Neural progenitor cell (in vitro differentiated cells): ENCODE data around the gene OR13J1. TPM values are rescaled to one million over a fixed set of nuclear protein-coding genes. Genes with fewer than 3 reads are reported as not detected.

ENCODE experiments used
- DNase-seq: peaks from one replicate; pipeline ENCODE4 v3.0.0-alpha.2; 2016; ENCODE audit warnings: low spot score
- H2AFZ ChIP-seq: fragments of 200-600 bp; sonication (generic); replicated peaks from 2 replicates; pipeline ENCODE4 v1.6.1; 2016; ENCODE audit warnings: antibody characterized with exemption
- H3F3A ChIP-seq: fragments of 200-600 bp; sonication (generic); 2 replicates; pipeline ENCODE4 v1.6.1; 2016; ENCODE audit warnings: antibody characterized with exemption, low read depth
- H3K27ac ChIP-seq: fragments of 200-600 bp; sonication (generic); 2 replicates; pipeline ENCODE4 v1.5.1; 2016; ENCODE audit warnings: mild to moderate bottlenecking
- H3K27me3 ChIP-seq: fragments of 200-600 bp; sonication (generic); 2 replicates; pipeline ENCODE4 v1.6.1; 2016; ENCODE audit warnings: mild to moderate bottlenecking, moderate library complexity
- H3K36me3 ChIP-seq: fragments of 200-600 bp; sonication (generic); 2 replicates; pipeline ENCODE4 v1.5.1; 2016
- H3K4me1 ChIP-seq: fragments of 200-600 bp; sonication (generic); 2 replicates; pipeline ENCODE4 v1.6.1; 2016; ENCODE audit warnings: mixed run types
- H3K4me2 ChIP-seq: fragments of 200-600 bp; sonication (generic); 2 replicates; pipeline ENCODE4 v1.6.1; 2016
- H3K4me3 ChIP-seq: fragments of 200-600 bp; sonication (generic); 2 replicates; pipeline ENCODE4 v1.5.1; 2016
- H3K79me2 ChIP-seq: fragments of 200-600 bp; sonication (generic); 2 replicates; pipeline ENCODE4 v1.6.1; 2016; ENCODE audit warnings: low read depth
- H3K9ac ChIP-seq: fragments of 200-600 bp; sonication (generic); 2 replicates; pipeline ENCODE4 v1.6.1; 2016
- H3K9me3 ChIP-seq: fragments of 200-600 bp; sonication (generic); 2 replicates; pipeline ENCODE4 v1.5.1; 2016; ENCODE audit warnings: low read depth
- H4K20me1 ChIP-seq: fragments of 200-600 bp; sonication (generic); 2 replicates; pipeline ENCODE4 v1.6.1; 2016; ENCODE audit warnings: low read depth
- H3K27ac Mint-ChIP-seq: 3 replicates; pipeline ENCODE4 v1.8.0; 2021; ENCODE audit warnings: mixed read lengths
- H3K27me3 Mint-ChIP-seq: 2 replicates; pipeline ENCODE4 v1.8.0; 2022; ENCODE audit warnings: low read depth, mild to moderate bottlenecking, inconsistent platforms, moderate library complexity, mixed read lengths; ENCODE audit not compliant: insufficient read depth
- H3K36me3 Mint-ChIP-seq: 3 replicates; pipeline ENCODE4 v1.8.0; 2021; ENCODE audit warnings: mixed read lengths
- H3K4me1 Mint-ChIP-seq: 3 replicates; pipeline ENCODE4 v1.8.0; 2021; ENCODE audit warnings: mixed read lengths
- H3K4me3 Mint-ChIP-seq: 3 replicates; pipeline ENCODE4 v1.8.0; 2021; ENCODE audit warnings: mild to moderate bottlenecking, moderate library complexity, mixed read lengths
- H3K9me3 Mint-ChIP-seq: 3 replicates; pipeline ENCODE4 v1.8.0; 2020; ENCODE audit warnings: mixed read lengths
- CTCF ChIP-seq: fragments of 200-600 bp; sonication (generic); IDR thresholded peaks from 2 replicates; pipeline ENCODE4 v1.5.1; 2017; ENCODE audit warnings: antibody characterized with exemption, mild to moderate bottlenecking
- EZH2 ChIP-seq: fragments of 200-600 bp; sonication (generic); IDR thresholded peaks from 2 replicates; pipeline ENCODE4 v1.6.1; 2017; ENCODE audit warnings: antibody characterized with exemption, mild to moderate bottlenecking, moderate library complexity
- EZH2phosphoT487 ChIP-seq: fragments of 200-600 bp; sonication (generic); IDR thresholded peaks from 2 replicates; pipeline ENCODE4 v1.6.1; 2017; ENCODE audit warnings: antibody characterized with exemption
- total RNA-seq: library from RNA; depleted of rRNA; stranded (reverse); fragments of >200 nt; gene quantifications from 2 replicates; pipeline ENCODE4 v1.2.3, GENCODE V29; 2015; ENCODE audit warnings: low replicate concordance

OR13J1 gene
- total RNA-seq, 1 donor from 2014 or later: not detected

- Histone ChIP-seq H3F3A (no peaks in the 10 kb centered on the region), H3K9me3 (no peaks in the 10 kb centered on the region), H3K27ac (no peak overlapping the region), H3K4me2 (no peak overlapping the region), H3K4me1 (no peaks in the 10 kb centered on the region), H3K36me3 (no peaks in the 10 kb centered on the region), H3K4me3 (no peak overlapping the region), H4K20me1 (no peaks in the 10 kb centered on the region), H2AFZ (no peak overlapping the region), H3K27me3 (peaks cover 4% of the 10 kb centered on the region), H3K79me2 (no peaks in the 10 kb centered on the region), H3K9ac (no peak overlapping the region)
- H3K4me1 Mint-ChIP-seq: no peaks in the 10 kb centered on the region
- no peak overlapping the region for H3K27ac Mint-ChIP-seq
- peaks cover 13% of the 10 kb centered on the region for H3K27me3 Mint-ChIP-seq
- no peaks in the 10 kb centered on the region for H3K9me3 Mint-ChIP-seq
- DNase-seq: no peak
- H3K4me3 Mint-ChIP-seq: no peak overlapping the region
- peaks cover 2% of the 10 kb centered on the region for H3K36me3 Mint-ChIP-seq
- TF ChIP-seq EZH2phosphoT487 (no peak), EZH2 (no peak), CTCF (no peak)
These were observed 10.2 kb downstream of the OR13J1 start for GRCh38 chr9:35859990-35860339.

GRCh38 chr9:35859310-35859989 lies 10.8 kb downstream of the OR13J1 start:
- H3K27me3 Mint-ChIP-seq: peaks cover 13% of the 10 kb centered on the region
- no peak overlapping the region for H3K4me2 ChIP-seq
- no peaks in the 10 kb centered on the region for H3K4me1 Mint-ChIP-seq
- no peak overlapping the region for H3K27ac ChIP-seq
- no peak overlapping the region for H3K4me3 Mint-ChIP-seq
- H4K20me1 ChIP-seq: no peaks in the 10 kb centered on the region
- TF ChIP-seq EZH2phosphoT487 (no peak), EZH2 (no peak), CTCF (no peak)
- H3K36me3 Mint-ChIP-seq: peaks cover 2% of the 10 kb centered on the region
- no peak overlapping the region for H3K9ac ChIP-seq
- peaks cover 4% of the 10 kb centered on the region for H3K27me3 ChIP-seq
- DNase-seq: no peak
- H3K4me1 ChIP-seq: no peaks in the 10 kb centered on the region
- H3K4me3 ChIP-seq: no peak overlapping the region
- H3K36me3 ChIP-seq: no peaks in the 10 kb centered on the region
- no peaks in the 10 kb centered on the region for H3K9me3 ChIP-seq
- H3F3A ChIP-seq: no peaks in the 10 kb centered on the region
- no peaks in the 10 kb centered on the region for H3K79me2 ChIP-seq
- no peak overlapping the region for H3K27ac Mint-ChIP-seq
- H3K9me3 Mint-ChIP-seq: no peaks in the 10 kb centered on the region
- no peak overlapping the region for H2AFZ ChIP-seq

- no peak overlapping the region for H3K4me3 ChIP-seq
- peaks cover 2% of the 10 kb centered on the region for H3K36me3 Mint-ChIP-seq
- no peak overlapping the region for H3K4me2 ChIP-seq
- H3K4me1 Mint-ChIP-seq: no peaks in the 10 kb centered on the region
- H3K36me3 ChIP-seq: no peaks in the 10 kb centered on the region
- H3K27me3 ChIP-seq: peaks cover 4% of the 10 kb centered on the region
- no peak overlapping the region for H3K27ac ChIP-seq
- H4K20me1 ChIP-seq: no peaks in the 10 kb centered on the region
- H3K9ac ChIP-seq: no peak overlapping the region
- H3K27ac Mint-ChIP-seq: no peak overlapping the region
- TF ChIP-seq EZH2phosphoT487 (no peak), EZH2 (no peak)
- H3K9me3 Mint-ChIP-seq: no peaks in the 10 kb centered on the region
- no peak overlapping the region for H3K4me3 Mint-ChIP-seq
- H3K27me3 Mint-ChIP-seq: peaks cover 11% of the 10 kb centered on the region
- H3F3A ChIP-seq: no peaks in the 10 kb centered on the region
- no peak overlapping the region for H2AFZ ChIP-seq
- no peak for DNase-seq
- no peaks in the 10 kb centered on the region for H3K9me3 ChIP-seq
- H3K79me2 ChIP-seq: no peaks in the 10 kb centered on the region
- no peaks in the 10 kb centered on the region for H3K4me1 ChIP-seq
These were observed 11.7 kb downstream of the OR13J1 start for GRCh38 chr9:35858458-35858857.

- Mint-ChIP-seq H3K9me3 (no peaks in the 10 kb centered on the region), H3K36me3 (peaks cover 7% of the 10 kb centered on the region), H3K27ac (no peak overlapping the region), H3K4me3 (no peak overlapping the region), H3K27me3 (peaks cover 6% of the 10 kb centered on the region), H3K4me1 (no peaks in the 10 kb centered on the region)
- no peak overlapping the region for H3K27ac ChIP-seq
- no peak overlapping the region for H3K9ac ChIP-seq
- H3K79me2 ChIP-seq: no peaks in the 10 kb centered on the region
- H4K20me1 ChIP-seq: no peaks in the 10 kb centered on the region
- H3K36me3 ChIP-seq: no peaks in the 10 kb centered on the region
- H2AFZ ChIP-seq: no peak overlapping the region
- H3F3A ChIP-seq: no peaks in the 10 kb centered on the region
- no peak for DNase-seq
- H3K4me1 ChIP-seq: no peaks in the 10 kb centered on the region
- no peaks in the 10 kb centered on the region for H3K9me3 ChIP-seq
- no peak for TF ChIP-seq CTCF
- TF ChIP-seq EZH2: no peak
- no peak overlapping the region for H3K4me2 ChIP-seq
- H3K4me3 ChIP-seq: no peak overlapping the region
- H3K27me3 ChIP-seq: no peaks in the 10 kb centered on the region
These were observed 13.3 kb downstream of the OR13J1 start for GRCh38 chr9:35856882-35857281.
